GM18861 (cell line): Measurements from ENCODE around the gene COPB2.
"Not testable (repeated sequence)": the region's sequence is repeated elsewhere in the genome, so short reads cannot be mapped to it uniquely, and the experiment has no call there.

Source experiments
- ATAC-seq: cut with Tn5 transposase; IDR thresholded peaks from one replicate; pipeline ENCODE4 v1.9.1; 2021; ENCODE audit not compliant: unreplicated experiment

Gene COPB2

DNA sequence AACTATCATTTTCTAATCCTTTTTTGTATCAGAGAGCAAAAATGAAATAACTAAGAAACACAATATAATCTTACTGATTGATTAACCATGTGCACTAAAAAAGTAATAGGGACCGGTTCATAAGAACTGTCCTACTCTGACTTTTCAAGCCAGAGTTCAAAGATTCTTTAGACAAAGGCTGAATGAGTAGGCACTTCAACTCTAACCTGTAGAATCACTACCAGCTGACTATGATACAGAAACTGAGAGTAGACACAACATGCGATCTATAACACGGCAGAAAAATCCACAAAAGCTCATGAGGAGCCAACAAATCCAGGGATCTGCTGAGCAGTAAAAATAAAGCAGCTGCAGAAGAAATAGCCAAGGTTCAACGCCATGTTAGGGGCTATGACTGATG is 8.9 kb downstream of the COPB2 start:
- ATAC-seq = no peak

DNA sequence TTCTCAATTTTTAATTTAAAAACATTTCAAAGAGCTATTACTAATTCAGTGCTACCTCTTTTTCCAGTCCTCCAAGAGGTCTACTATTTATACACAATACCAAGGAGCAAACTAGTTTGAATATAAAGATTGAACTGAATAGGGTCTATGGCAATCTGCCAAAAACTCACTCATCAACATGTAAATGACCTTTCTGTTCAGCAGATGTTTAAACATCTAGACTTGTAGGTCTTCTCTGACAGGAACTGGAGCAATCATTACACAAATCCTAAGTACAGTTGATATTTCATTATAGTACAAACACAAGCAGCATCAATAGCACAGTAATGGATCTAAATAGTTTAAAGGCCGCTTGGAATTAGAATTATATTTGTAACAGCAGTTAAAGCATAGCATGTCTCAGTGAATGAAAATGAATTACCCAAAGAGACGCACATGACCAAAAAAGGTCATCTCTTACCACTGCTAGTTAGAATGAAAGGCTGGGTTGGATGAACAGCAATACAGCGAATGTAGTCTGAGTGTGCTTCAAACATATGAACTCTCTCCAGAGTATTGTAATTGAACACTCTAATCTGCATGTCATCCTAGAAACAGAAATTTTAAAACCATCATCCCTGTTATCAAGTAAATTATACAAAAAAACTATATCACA is 10.7 kb downstream of the COPB2 start:
- ATAC-seq = no peak

DNA sequence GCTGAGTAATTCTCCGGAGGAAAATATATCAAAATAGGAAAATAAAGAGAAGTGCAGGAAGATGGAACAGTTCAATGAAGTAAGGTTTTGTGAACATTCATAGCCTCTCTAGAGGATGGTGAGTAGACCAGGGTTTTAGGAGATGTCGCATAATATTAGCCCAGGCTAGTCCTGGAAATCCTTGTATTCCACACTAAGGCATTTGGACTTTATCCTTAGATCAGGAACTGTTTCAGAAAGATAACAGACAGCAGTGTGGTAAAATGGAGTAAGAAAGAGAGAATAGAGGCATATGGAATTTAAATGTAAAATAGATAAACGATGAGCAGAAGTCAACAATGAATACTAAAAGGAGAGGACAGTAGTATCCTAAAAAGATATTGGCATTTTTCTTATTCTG is 12.1 kb downstream of the COPB2 start:
- ATAC-seq = no peak

DNA sequence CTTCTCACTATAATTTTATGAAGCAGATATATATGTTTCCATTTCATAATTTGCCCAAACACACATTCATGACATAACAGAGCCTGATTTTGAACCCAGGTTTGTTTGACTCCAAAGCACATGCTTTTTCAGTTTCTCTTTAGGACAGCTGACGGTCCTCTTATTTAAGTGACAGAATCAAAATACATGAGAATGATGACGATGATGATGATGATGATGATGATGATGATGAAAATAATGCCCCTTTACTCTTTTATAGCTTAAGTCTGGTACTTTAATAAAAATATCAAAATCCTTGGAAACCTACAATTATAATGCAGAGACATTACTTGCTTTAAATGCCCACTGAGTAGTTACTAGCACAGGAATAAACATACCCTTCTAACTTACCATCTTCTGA is 15.3 kb downstream of the COPB2 start:
- no peak for ATAC-seq

DNA sequence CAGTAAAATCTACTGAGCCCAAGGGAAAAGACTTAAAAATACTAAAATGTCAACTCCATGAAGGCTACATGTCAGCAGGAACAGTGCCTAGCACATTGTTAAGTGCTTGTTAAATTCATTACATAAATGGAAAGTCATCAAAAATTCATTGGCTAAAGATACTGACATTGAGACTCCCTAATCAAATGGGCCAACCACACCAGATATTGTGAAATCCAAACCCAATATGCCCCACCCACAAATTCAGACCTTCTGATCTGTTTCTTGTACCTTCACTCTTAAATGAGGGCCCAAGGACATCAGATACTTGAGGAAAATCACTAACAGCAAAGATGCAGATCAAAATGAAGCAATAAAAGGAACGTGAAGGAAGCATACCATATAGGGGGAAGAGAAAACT is 24.9 kb downstream of the COPB2 start:
- ATAC-seq = no peak

DNA sequence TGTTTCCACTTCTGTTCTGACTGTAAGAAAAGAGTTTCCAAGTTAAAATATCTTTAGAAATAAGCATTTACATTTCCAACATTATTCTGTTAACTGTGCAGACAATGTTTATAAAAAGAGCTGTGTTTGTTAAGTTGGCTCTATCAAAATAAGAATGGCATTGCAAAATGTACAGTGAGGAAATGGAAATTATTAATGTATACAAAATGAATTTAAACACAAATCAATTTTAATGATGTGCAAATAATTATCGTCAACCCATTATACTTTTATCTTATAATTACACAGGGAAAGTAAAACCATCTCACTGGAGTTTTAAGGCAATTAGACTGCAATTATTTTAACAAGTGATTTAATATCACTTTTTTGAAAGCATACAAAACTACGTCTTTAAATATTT is 28.2 kb downstream of the COPB2 start:
- ATAC-seq = no peak

DNA sequence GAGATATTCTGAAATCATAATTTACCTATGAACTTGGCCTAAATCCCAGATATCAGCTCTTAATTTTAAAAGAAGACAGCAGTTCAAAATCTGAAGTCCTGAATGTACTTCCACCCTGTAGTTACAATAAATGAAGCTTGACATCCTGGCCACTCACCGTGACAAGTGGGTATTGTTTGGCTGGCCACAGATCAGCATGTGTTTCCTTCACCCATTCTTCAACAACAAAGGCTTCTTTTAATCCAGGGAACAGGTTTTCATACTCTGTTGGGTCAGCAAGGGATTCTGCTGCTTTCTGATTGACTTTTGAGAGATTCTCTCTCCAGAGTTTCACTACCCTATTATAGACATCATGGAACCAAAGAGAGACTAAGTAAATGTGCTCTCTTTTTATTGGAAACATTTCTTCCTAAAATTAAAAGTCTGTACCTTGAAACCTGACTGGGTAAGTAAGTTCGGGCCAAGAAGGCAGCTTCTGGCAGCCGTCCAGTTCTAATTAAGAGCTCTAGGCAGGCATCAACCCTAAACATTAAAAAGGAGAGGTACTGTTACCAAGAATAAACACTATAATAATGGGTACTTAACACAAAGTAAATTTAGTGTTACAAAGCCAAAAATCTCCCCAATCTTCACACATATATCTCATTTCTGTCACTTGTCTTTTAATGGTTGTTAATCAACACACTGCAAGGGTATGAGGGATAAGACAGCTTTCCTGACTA is 30.4 kb downstream of the COPB2 start:
- no peak for ATAC-seq

DNA sequence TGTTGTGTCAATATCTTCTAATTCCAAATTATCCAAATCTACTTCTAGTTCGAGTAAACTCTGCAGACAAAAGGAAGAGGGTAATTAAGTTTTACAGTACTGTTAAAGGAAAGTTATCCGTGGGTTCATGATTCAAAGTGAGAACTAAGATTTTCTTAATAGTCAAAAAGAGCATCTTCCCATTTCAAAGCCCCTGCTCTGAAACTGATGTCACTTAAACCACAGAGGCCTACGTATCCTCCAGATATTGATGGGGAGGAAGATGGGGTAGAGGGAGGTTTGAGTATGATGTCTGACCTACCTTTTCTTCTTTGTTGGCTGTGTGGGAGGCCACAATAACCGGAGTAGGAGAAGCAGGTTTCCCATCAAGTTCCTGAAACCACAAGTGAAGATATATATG is 31.5 kb downstream of the COPB2 start:
- ATAC-seq = no peak

DNA sequence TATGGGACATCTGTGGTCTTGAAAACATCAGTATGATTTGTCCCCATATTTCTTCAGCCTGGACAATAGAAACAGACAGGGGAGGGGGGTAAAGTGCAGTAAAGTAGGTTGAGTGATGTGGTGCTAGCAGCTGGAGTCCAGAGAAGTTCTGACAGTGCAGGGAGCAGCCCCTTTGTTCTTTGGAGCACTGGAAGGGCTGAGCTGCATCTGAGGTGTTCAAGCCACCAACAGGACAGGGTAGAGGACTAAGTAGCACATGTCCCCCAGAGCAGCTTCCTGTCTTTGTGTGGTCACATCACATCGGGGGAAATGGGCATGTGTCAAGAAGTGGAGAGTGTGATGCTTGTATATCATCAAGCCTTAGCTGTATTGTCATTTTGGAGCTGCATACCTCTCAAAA is 33.6 kb downstream of the COPB2 start:
- ATAC-seq = no peak

DNA sequence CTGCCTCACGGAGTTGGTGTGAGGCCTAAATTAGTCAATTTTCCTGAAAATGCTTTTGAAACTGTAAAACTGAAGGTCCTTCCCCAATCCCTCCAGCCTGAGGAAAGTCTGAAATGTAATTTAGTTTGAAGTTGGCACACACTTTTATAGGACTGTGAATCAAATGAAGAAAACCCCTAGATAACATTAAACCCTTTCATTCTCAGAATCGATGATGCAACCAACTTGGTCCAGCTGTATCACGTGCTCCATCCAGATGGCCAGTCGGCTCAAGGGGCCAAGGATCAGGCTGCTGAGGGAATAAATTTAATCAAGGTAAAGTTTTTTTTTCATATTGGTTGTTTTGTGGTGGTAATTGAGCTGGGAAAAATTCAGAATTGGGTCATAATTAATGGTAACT is 34.0 kb downstream of the COPB2 start:
- ATAC-seq = no peak

DNA sequence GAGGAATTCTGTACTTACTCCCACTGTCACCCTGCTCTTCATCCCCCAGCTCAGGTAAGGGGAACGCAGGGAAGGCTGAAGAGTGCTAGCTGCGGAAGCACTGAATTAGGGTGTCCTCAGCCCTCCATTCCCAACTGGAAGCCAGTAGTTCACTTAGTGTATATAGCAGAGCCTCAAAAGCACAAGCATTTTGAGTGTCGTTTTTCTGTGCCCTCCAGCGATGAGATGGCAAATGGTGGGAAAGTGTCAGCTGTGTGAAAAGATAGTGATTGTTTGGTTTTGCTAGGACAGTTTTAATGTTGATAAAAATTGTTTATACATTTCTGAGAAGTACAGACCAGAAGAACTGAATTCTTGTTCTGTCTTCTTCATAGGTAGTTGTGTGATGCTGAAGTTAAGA is 34.8 kb downstream of the COPB2 start:
- no peak for ATAC-seq

DNA sequence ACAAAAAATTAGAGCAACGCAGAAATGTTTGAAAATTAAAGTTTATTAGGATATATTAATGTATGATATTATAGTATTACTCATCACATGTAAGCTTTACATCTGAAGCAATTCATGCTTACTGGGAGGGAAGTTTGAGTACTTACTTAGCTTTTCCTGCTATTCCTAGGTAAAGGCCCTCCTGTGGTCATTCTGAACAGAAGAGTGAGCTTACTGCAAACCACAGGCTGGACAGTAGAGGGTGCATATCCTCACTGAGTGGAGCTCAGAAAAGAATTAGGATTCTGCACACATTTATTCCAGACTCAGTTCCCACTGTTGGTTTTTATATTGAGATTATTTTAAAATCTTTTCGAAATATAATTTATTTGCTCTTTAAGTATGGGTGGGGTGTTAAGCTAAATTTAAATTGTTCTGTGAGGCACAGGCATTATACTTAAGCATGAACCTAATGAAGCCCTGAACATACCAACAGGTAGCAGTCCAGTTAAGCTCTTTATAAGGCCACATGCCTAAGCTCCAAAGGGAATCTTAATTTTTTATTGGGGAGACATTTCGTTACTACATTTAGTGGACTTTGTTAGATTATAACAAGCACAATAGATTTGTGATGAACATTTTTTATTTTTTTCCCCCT is 35.4 kb downstream of the COPB2 start:
- ATAC-seq = no peak

DNA sequence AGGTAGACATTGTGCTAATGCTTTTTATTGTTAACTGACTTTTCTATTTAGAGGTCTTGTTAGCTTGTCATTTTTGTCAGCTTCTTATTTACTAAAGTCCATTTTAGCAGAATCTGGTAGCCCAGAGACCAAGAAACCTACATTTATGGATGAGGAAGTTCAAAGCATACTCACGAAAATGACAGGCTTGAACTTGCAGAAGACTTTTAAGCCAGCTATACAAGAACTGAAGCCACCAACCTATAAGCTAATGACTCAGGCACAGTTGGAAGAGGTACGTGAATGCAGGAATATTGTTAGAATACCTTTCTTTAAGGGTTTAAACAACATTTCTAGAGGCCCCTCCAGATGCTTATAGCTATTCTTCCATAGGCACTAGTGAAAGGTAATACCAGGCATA is 42.7 kb downstream of the COPB2 start:
- no peak for ATAC-seq

DNA sequence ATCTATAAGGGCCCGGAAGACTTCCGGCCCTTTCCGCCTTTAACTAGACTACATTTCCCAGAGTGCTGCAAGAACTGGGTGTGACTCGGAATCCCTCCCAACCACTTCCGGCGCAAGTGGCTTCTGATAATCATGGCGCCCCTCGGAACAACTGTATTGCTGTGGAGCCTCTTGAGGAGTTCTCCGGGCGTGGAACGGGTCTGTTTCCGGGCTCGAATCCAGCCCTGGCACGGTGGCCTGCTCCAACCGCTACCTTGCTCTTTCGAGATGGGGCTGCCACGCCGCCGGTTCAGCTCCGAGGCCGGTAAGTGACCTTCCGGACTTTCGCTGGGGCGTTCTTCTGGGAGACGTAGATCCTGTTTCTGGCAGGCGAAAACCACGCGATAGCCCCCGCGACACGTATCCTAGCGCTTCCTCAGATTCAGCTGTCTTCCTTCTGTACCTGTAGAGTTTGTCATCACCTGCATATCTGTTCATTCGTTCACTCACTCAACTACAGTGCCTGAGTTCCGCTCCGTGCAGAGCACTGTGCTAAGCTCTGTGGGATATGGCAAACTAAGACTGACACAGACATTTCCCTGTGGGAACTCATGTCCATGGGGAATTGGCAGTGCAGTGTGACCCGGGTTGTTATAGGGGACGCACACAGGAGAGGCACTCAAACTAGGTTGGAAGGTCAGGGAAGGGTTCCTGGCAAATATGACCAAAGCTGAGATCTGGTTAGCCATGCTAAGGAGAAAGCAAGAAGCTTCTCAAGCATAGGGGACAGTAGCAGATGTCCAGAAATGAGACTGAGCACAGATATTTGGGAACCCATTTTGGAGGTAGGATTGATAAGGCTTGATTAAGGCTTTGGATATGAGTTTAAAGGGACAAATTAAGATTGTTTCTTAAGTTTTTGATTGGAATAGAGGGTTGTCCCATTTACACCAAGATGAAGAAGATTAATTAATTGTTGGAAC is 45.3 kb downstream of the COPB2 start, which contains the start of gene MRPS22:
TSS of gene MRPS22 (plus strand) at position 126 of the 962 bp plus-strand sequence. CDS start at position 133, 7 bp downstream.
- peak; percentile 93 for ATAC-seq

DNA sequence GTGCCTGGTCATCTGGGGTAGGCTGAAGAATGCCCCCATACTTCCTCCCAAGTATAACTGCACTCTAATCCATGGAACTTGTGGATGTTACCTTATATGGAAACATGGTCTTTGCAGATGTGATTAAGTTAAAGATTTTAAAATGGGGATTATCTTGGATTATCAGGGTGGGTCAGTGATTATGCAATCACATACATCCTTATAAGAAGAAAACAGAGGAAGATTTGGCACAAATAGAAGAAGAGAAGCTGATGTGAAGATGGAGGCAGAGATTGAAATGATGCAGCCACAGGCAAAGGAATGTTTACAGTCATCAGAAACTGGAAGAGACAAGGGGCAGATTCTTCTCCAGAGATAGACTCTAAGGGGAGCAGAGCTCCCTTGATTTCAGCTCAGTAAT is 47.4 kb downstream of the COPB2 start:
- ATAC-seq = no peak

DNA sequence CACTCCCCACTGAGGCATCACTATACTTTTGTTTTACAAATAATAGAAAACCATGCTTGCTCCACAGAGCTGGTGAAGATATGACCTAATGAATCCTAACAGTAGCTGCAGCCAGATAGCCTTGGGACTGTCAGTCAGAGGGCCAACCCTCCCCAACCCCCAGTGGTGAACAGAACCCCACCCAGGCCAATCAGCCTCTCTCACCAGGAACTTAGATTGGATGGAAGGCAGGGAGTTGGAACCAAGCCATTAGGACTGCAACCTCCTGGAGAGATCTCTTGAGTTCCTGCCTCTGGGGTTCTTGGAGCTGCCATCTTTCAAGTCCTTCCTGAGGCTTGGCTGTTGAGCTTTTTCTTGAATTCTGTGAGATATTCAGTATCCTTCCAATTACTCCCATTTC is 48.7 kb downstream of the COPB2 start:
- no peak for ATAC-seq

DNA sequence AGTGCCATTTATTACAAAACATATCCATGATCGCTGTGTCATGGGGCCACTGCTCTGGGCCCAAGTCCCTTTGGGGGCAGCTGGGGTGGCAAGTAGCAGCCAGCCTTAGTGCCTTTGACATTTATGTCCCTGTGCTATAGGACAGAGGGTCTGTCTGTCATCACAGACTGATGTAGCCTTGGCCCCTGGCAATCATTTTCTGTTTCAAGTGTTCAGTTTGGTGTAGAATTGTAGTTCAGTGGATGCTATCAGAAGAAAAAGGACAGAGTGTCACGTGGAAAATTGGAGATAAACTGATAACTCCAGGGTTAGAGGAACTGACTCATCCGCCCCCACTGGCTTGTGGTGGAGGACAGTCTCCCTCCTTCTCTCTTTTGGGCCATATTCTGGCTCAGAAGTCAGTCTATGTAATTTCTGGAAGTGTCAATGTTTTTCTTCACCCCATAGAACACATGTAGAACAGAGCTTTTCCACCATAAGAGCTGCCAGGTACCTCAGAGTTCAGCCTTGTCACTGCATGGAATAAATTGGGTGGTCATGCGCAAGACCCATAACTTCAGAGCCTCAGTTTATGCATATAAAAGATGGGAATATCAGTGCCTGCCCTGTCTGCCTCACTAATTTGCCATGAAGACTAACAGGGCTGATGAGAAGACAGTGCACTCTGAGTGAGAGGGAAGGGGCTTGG is 50.1 kb downstream of the COPB2 start:
- ATAC-seq = no peak

DNA sequence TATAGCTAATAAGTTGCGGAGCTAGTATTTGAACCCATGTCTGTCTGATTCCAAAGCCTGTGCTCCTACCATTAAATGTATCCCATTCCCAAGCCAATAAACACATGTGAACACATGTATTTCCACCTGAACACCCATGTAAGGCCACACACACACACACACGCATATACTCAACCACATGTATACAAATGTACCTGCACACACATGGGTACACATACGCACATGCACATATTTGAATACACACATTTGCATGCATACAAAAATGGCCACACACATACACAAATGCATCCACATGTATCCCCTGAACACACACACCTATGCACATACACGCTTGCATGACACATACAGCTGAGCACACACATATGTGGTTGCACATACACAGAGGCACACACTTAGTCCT is 51.0 kb downstream of the COPB2 start:
- ATAC-seq = no peak

DNA sequence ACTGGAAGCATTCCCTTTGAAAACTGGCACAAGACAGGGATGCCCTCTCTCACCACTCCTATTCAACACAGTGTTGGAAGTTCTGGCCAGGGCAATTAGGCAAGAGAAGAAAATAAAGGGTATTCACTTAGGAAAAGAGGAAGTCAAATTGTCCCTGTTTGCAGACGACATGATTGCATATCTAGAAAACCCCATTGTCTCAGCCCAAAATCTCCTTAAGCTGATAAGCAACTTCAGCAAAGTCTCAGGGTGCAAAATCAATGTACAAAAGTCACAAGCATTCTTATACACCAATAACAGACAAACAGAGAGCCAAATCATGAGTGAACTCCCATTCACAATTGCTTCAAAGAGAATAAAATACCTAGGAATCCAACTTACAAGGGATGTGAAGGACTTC is 54.8 kb downstream of the COPB2 start:
- not testable (repeated sequence) for ATAC-seq

DNA sequence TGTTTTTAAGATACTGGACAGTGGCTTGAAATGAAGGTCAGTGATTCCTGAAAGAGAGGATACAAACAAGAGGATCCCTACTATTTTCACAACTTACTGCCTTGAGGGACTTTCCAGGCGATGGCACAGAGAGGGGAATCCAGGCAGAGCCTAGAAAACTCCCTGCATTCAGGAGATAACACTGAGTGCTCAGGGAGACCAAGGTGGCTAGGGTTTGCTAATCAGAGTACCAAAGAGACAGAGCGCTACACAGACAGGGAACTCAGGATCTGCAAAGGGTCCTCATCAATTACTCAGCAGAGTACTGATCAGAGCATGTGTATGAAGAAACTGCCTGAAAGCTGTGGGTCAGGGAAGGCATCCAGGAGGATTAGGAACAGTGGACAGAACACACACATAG is 57.4 kb downstream of the COPB2 start:
- ATAC-seq = no peak
